Neural progenitor cell (in vitro differentiated cells): ENCODE measurements around the gene C14orf132.

ENCODE experiments used
- CTCF ChIP-seq: fragments of 200-600 bp; sonication (generic); IDR thresholded peaks from 2 replicates; pipeline ENCODE4 v1.5.1; 2017; ENCODE audit warnings: antibody characterized with exemption, mild to moderate bottlenecking
- EZH2 ChIP-seq: fragments of 200-600 bp; sonication (generic); IDR thresholded peaks from 2 replicates; pipeline ENCODE4 v1.6.1; 2017; ENCODE audit warnings: antibody characterized with exemption, mild to moderate bottlenecking, moderate library complexity

GRCh38 chr14:96130854-96131253 lies 91.7 kb downstream of the C14orf132 start:
- no peak for TF ChIP-seq EZH2
- TF ChIP-seq CTCF: no peak
